GM18951 (cell line): ENCODE results near the gene FGF9.

Source experiments
- POLR2A ChIP-seq: IDR thresholded peaks from 4 replicates; pipeline ENCODE4 v1.6.1; 2011; ENCODE audit warnings: mild to moderate bottlenecking; ENCODE audit not compliant: insufficient read length, insufficient read depth; ENCODE audit errors: extremely low read depth
- in situ Hi-C: fragments of 300-500 bp; cut with MboI; formaldehyde crosslinking; loops from one replicate; pipeline ENCODE4 v1.12.0; 2022; ENCODE audit warnings: low sequenced_read_pairs, mixed read lengths, inconsistent platforms; ENCODE audit not compliant: unreplicated experiment

FGF9 gene

DNA sequence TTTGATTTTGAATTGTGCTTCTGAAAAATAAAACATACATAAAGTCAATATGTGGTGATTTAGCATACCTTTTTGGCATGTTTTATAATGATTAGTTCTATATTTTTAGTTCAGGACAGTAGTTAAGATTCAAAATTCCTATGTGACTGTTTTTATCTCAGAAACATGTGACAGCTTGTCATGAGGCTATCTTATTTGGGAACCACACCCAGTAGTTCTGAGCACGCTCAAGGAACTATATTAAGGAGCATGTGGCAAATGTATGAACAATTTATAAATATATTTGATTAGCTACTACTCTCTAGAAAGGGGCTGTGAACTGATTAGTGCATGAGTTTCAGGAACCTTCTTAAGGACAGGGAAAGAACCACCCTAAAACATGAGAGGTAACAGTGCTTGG lies 38.8 kb downstream of the FGF9 start:
- in situ Hi-C loops = no loop called here
- no peak for TF ChIP-seq POLR2A

DNA sequence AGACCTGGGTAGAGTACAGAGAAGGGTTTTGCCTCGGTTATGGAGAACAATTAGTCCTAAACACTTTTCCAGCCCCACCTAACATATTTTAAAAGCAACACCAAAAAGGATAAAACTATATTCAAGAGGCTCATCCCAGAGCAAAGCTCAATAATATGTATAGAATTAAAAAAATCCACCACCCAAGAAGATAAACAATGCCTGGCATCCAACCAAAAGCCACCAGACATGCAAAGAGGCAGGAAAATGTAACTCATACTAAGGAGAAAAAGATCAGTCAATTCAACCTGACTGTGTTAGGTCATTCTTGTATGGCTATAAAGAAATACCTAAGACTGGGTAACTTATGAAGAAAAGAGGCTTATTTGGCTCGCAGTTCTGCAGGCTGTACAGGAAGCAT lies 39.3 kb downstream of the FGF9 start:
- in situ Hi-C loops = no loop called here
- TF ChIP-seq POLR2A = no peak

DNA sequence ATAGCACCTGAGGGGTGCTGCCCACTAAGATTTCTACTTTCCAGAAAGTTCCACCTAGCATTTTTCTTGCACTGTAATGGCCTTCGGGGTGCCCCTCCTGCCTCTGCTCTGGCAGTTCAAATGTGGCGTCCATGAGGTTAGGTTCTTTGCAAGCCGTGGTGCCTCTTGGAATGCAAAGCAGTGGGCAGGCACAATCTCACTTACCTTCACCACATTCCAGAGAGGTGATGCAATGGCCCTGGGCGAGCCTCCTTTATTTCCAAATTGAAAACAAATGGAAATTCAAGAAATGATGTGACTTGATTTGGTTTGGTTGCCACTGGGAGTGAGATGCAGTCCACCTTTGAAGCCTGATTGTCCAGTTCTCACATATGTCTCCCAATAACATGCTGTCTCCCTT lies 46.9 kb downstream of the FGF9 start:
- TF ChIP-seq POLR2A = no peak
- in situ Hi-C loops = no loop called here

DNA sequence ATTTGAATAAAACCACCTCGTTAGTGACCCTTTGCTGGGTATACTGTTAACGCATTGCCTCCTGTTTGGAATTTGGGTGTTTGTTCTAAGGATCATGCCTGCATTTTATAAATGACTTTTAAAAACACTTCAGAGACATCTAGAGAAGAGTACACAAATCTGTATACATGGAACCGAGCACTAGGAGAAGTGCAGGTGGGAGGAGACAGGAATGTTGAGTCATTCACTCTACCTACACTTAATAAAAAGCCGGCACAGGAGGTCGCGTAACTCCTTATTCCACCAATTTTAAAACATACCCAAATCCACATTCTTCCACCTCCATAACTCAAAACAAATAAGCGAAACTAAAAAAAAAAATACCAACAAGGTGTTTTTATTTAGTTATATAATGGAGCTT lies 48.6 kb downstream of the FGF9 start:
- TF ChIP-seq POLR2A = no peak
- in situ Hi-C loops = no loop called here

DNA sequence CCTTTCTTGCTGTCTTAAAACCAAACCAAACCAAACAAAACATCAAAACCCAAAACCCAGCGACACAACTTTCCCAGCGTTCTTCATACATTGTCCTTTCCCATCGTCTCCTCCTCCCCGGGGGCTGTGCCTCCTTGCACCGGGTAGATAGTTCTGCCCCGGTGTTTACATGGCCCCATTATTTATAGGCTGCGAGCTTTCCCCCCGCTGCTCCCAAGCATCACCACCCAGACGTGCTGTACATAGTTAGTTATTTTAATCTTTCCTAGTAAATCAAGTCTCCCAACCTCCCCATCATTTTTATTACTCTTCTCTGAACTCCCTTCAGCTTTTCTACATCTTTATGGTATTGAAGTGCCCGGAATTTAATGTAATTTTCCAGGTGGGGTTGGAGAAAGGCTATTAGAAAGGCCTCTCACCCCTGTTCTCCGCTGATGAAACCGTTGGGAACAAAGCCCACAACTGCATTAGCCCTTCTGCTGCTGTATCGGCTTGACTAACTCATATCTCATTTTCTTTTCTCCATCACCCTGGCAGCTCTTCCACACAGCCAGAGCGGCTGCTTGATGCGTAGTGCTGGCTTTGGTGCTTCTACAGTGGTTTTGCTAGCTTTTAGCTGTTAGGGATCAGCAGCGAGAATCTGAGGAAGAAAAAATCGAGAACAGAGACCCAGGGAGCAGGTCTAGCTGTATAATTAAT lies 53.1 kb downstream of the FGF9 start:
- in situ Hi-C loops = no loop called here

DNA sequence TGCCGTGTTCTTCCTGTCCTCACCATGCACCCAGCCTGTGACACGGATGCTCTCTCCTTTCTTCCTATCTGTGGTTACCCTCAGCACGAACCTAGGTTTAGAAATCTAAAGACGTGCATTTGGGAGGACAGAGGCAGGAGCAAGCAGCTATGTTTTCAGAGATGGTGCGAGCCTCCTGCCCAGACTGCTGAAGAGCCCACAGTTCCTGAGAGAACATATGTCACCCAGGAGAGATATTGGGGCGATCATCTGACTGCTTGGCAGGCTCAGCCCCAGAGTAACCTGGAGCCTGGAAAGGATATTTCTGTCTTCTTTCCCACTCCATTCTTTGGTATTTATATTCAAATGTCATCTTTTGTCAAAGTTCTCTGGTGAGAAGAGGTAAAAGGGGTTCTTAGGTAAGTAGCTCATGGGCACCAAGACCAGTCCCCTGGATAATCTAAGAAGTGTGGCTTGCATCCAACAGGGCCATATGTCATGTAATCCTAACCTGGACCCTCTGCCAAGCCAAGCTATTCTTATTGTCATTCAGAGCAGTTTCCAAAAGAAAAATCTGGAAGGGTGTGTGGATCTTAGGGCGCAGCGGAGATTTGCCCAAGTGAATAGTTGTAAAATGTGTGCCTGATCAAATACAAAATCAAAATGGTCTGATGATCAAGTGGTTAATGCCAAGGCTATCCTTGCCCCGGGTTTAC lies 59.5 kb downstream of the FGF9 start:
- in situ Hi-C loops = no loop called here
- TF ChIP-seq POLR2A = no peak

More for the DNA sequence above, 53.1 kb downstream of the FGF9 start:
- no peak for TF ChIP-seq POLR2A

DNA sequence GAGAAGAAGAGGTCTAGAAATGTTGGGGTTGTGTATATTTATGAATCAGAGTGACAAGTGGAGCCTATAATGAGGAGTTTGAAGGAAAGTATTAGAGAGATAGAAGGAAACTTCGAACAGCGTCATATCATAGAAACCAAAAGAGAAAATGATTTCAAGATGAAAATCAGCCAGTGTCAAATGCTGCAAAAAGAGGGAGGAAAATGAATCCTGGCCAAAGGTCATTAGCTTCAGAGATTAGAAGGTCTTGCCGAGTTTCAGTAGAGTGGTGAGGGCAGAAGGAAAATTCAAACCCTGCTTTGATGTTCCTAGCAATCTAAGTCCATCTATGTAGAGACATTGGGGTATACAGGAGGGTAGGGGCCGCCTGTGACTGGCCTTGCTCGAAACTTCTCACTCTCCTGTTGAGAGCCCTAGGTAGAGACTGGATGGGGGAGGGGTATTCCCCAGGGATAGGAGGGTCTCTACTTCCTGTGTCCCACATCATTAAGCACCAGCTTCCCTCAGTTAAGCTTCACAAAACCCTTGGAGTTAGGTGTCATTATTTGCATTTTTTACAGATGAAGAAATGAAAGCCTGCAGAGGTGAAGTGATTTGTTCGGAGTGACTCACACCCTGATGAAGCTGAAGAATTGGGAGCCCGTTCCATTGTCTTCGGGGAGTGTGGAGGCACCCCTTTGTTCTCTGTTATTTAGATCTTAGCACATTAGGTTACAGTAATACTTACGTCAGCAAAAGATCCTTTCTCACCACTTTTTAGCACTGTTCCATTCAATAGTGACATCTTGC lies 62.8 kb downstream of the FGF9 start:
- in situ Hi-C loops = no loop called here
- TF ChIP-seq POLR2A = no peak

DNA sequence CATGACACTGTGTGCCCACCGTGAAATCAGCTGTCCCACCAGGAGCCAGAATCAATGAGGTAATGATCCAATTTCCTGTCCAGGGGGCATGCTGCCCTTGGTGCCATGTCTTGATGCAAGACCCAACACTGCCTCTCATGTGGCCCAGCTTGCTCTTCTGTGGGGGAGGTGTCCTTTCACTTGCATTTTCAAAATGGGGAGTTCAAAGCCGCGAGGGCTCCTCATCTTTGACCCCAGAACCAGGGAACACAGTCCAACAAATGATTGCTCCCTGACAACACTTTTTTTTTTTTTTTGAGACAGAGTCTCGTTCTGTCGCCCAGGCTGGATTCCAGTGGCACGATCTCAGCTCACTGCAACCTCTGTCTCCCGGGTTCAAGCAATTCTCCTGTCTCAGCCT lies 64.1 kb downstream of the FGF9 start:
- no peak for TF ChIP-seq POLR2A
- in situ Hi-C loops = no loop called here

DNA sequence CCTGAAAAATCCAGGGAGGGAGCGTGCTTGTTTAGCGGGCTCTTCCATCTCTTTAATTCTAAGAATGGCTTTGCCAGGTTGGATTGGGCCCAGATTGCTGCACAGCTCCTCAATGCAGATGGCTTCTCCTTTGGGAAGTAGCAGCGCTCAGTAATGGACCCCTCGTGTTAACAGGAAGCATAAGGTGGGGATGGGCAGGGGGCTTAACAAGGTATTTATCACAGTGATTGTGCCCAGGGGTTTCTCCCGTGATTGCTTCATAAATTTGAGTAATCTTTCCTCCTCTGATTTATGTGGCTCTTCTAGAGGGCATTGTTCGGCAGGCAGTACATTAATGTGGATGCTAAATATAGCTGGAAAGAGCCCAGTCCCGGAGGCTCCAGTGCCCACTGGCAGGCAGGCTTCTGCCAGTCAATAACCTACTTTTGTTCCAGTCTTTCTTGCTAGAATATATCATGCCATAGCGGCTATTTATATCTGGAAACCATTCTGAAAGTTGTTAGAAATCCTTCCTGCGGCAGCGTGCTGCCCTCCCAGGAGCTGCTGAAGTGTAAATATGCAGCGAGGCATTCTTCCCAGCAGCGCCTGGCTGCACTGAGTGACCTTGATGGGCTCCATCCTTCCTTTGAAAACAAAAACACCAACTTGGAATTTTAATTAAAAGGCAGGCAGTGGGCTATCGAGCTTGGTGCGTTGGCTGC lies 65.0 kb downstream of the FGF9 start:
- in situ Hi-C loops = no loop called here

DNA sequence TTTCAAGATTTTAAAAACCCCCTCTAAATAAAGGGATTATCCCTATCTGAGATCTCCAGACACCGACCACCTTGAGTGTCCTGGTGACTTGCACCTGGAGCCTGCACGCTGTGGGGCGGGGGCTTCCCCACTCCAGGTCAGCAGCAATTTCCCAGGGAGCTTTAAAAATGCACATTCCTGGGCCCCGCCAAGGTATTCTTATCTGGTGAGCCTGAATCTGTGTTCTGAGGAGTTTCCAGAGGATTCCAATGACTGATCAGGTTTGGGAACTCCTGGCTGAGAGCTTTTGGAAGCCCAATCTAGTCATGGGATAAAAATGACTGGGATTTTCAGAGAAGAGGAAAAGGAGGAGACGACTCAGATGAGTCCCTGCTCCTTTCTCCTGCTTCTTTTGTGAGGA lies 66.1 kb downstream of the FGF9 start:
- no peak for TF ChIP-seq POLR2A
- in situ Hi-C loops = no loop called here

More for the DNA sequence above, 65.0 kb downstream of the FGF9 start:
- no peak for TF ChIP-seq POLR2A

DNA sequence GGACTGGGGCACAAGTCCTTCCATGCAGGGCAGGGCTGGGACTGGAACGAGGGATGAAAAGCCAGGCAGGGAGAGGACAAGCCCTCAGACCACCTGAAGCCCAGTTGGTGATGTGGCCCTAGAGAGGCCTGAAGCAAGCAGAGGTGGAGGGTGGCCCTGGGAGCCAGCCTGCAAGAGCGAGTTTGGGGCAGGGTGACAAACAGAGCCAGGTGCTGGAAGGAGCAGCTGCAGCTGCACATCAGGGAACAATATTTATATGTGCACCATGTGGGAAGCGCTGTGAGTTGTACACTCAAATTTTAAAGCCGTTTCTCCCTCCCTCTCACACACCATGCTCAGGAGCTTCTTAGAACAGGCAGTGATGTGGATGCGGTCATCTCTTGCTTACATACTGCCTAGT lies 67.8 kb downstream of the FGF9 start:
- in situ Hi-C loops = no loop called here
- no peak for TF ChIP-seq POLR2A

DNA sequence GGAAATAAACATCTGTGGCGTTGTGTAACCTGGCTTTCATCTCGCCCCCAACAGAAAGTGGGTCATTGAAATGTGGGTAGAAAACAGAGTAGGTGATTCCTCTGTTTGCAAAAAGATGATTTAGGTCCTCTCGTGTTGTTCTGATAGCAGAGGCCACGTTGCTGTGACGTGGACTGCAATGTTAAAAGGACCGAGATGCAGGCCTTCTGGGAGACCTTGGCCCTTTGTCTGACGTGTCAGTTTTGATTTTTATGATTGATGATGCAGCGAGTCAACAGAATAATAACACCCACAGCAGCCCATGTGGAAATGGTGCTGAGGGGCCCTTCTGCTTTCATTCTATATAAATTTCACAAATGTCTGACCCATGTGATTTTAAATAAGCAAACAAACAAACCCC lies 68.9 kb downstream of the FGF9 start:
- in situ Hi-C loops = no loop called here
- no peak for TF ChIP-seq POLR2A

DNA sequence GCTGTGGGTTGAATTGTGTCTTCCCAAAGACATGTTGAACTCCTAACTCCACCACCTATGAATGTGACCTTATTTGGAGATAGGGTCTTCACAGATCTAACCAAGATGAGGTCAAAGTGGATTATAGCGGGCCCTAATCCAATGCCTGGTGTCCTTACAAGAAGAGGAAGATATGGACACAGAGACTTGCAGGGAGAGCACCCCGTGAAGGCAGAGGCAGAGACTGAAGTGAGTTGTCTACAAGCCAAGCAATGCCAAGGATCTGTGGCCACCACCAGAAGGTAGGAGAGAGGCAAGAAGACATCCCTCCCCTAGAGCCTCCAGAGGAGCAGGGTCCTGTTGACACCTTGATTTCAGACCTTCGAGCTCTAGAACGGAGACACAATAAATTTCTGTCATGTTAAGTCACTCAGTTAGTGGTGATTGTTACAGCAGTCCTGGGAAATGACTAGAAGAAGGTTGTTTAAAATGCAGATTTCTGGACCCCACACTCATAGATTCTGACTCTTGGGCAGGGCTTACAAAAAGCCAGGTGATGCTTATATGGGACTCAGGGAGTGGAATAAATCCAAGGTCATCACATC lies 70.6 kb downstream of the FGF9 start:
- in situ Hi-C loops = no loop called here
- no peak for TF ChIP-seq POLR2A
